HAP-1 (cell line): Measurements from ENCODE around the gene LZTS2.

ENCODE experiments used
- DNase-seq, 2 experiments: peaks; one replicate each; pipeline ENCODE4 v3.0.0-alpha.2; 2016 to 2020; ENCODE audit warnings: low spot score in 2 of 2
- H3K27me3 ChIP-seq: fragments of 250-450 bp; sonication (Bioruptor Pico); 2 replicates; pipeline ENCODE4 v1.5.1; 2020; ENCODE audit warnings: low read depth, mild to moderate bottlenecking, moderate library complexity
- H3K36me3 ChIP-seq: fragments of 250-450 bp; sonication (Bioruptor Pico); replicated peaks from 2 replicates; pipeline ENCODE4 v1.5.1; 2020; ENCODE audit warnings: mild to moderate bottlenecking
- H3K4me1 ChIP-seq: fragments of 250-450 bp; sonication (Bioruptor Pico); 2 replicates; pipeline ENCODE4 v1.5.1; 2020; ENCODE audit warnings: mild to moderate bottlenecking
- H3K4me3 ChIP-seq: fragments of 250-450 bp; sonication (Bioruptor Pico); 2 replicates; pipeline ENCODE4 v1.5.1; 2020; ENCODE audit warnings: mild to moderate bottlenecking, moderate library complexity
- H3K9me3 ChIP-seq: fragments of 250-450 bp; sonication (Bioruptor Pico); 2 replicates; pipeline ENCODE4 v1.5.1; 2020; ENCODE audit warnings: mild to moderate bottlenecking, moderate library complexity
- in situ Hi-C: fragments of 300-500 bp; cut with MboI; formaldehyde crosslinking; loops from 3 replicates; pipeline ENCODE4 v1.14.3; 2020; ENCODE audit warnings: low sequenced_read_pairs, inconsistent platforms, mixed read lengths

The LZTS2 gene

DNA sequence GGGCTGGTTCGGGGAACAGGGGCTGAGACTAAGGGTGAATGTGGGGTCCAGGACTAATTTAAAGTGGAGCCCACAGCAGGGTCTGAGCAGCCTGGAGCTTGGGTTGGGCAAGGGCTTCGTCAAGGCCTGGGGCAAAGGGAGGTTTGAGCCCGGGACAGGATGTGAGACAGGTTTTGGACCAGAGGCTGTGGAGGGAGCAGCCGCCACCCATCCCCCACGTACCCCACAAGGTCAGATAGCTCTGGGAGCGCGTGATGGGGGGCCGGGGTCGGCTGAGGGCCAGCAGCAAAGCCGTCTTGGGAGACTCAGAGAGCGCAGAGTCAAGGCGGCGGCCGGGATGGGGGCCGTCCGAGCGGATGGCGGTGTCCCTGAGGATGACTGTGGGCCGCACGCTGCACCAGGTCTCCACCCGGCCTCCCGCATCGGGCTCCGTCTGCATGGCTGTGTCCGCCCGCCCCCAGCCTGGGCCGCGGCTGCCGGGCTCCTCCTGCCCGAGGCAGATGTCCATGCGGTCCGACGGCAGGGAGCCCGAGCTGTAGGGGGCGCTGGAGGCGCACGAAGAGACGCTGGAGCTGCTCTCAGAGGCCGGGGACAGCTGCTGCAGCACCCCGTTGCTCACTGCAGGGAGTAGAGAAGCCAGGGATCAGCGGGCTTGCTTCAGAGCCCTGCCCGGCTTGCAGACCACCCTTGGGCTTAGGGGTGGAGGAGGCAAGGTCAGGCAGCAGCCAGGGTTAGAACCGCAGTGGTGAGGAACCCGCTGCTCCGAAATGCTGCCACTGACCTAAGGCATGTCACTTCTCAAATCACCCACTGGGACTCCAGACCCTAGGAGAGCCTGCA, 19.2 kb downstream of the LZTS2 start:
- H3K36me3 ChIP-seq, result no peaks in the 10 kb centered on the region
- DNase-seq, result peak; percentile 69 to 95
- H3K27me3 ChIP-seq, result no peaks in the 10 kb centered on the region
- H3K4me3 ChIP-seq, result peak overlapping the region; percentile 1; the same call in 1 of the 2 replicates
- H3K4me1 ChIP-seq, result no peaks in the 10 kb centered on the region; the same call in 1 of the 2 replicates
- in situ Hi-C loops, result no loop called here
- no peaks in the 10 kb centered on the region for H3K9me3 ChIP-seq

DNA sequence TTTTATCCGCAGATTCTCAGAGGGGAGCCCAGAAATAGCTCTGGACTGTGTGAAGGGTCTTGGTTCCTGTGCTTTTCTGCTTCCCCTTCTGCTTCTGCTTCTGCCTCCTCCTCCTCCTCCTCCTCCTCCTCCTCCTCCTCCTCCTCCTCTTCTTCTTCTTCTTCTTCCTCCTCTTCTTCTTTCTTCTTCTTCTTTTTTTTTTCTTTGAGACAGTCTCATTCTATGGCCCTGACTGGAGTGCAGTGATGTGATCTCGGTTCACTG, 19.8 kb downstream of the LZTS2 start:
- in situ Hi-C loops, result no loop called here
- Histone ChIP-seq H3K4me3 (no peak overlapping the region), H3K27me3 (no peaks in the 10 kb centered on the region), H3K4me1 (no peaks in the 10 kb centered on the region; the same call in 1 of the 2 replicates), H3K9me3 (no peaks in the 10 kb centered on the region), H3K36me3 (no peaks in the 10 kb centered on the region)
- DNase-seq, result no peak

DNA sequence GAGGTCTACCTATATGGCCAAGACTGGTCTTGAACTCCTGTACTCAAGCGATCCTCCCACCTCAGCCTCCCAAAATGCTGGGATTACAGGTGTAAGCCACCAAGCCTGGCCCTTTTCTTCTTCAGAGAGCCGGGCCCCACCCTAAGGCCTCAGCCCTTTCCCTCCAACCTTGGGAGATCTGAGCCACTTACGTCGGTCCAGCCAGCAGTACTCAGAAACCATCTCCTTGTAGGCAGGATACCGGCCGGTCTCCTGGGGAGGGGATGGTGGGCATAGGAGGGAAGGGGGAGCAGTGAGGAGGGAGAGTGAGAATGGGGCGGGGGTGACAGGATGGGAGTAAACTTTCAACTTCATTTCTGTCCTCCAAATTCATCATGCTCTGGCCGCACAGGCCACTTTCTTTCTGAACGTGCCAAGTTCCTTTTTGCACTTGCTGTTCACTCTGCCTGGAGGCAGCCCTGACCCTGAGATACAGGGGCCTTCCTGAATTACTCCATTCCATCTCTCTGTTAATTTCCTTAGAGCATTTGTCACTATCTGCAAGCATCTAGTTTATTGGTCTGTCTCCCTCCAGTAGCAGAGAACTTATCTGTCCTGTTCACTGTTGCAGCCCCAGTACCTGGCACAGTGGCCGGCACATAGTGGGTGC, 20.9 kb downstream of the LZTS2 start:
- no peaks in the 10 kb centered on the region for H3K36me3 ChIP-seq
- in situ Hi-C loops, result no loop called here
- no peaks in the 10 kb centered on the region; the same call in 1 of the 2 replicates for H3K4me1 ChIP-seq
- H3K4me3 ChIP-seq, result no peak overlapping the region
- no peak for DNase-seq
- H3K27me3 ChIP-seq, result no peaks in the 10 kb centered on the region
- no peaks in the 10 kb centered on the region for H3K9me3 ChIP-seq

DNA sequence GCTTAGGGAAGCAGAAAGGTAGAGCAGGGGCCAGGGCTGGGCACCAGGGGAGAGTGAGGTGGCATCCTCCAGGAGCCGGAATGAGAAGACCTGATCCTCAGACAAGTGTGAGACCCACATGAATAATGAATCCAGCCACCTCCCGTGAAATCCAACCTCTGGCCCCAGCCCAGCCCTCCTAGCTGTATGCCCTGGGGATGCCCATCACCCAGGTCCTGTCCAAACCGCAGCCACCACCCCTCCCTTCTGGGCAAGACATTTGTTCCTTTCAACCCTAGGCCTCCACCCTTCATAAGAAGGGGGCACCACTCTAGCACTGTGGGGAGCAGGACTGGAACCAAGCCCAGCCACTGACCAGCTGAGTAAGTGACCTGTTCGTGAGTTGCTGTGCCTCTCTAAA, 21.6 kb downstream of the LZTS2 start:
- H3K36me3 ChIP-seq, result no peaks in the 10 kb centered on the region
- in situ Hi-C loops, result no loop called here
- DNase-seq, result no peak
- no peaks in the 10 kb centered on the region for H3K27me3 ChIP-seq
- H3K4me3 ChIP-seq, result no peak overlapping the region
- H3K9me3 ChIP-seq, result no peaks in the 10 kb centered on the region
- H3K4me1 ChIP-seq, result no peaks in the 10 kb centered on the region; the same call in 1 of the 2 replicates

DNA sequence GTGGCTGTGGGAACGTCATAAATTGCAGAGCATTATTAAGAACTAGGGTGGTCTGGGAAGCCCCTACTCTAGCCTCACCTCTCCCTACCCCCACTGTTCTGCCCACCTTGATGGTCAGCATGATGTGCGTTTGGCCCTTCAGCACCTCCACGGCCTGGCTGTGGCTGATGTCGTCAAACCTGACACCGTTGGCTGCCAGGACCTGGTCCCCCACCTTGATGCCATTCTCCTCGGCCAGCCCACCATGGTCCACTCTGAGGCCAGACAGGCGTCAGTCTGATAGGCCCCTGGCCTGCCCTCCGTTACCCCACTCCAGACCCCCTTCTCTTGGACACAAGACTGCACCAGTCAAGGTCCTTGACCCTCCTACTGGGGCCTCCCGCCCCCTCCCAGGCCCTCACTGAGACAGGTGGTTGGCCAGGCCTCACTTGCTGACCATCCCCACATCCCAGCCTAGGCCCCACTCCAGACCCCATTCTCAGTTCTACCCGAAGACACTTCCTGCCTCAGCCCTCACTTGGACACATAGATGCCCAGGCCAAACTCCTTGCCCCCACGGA, 22.2 kb downstream of the LZTS2 start:
- Histone ChIP-seq H3K4me3 (no peak overlapping the region), H3K4me1 (no peaks in the 10 kb centered on the region; the same call in 1 of the 2 replicates), H3K9me3 (no peaks in the 10 kb centered on the region), H3K27me3 (no peaks in the 10 kb centered on the region), H3K36me3 (no peaks in the 10 kb centered on the region)
- in situ Hi-C loops, result no loop called here
- no peak for DNase-seq

DNA sequence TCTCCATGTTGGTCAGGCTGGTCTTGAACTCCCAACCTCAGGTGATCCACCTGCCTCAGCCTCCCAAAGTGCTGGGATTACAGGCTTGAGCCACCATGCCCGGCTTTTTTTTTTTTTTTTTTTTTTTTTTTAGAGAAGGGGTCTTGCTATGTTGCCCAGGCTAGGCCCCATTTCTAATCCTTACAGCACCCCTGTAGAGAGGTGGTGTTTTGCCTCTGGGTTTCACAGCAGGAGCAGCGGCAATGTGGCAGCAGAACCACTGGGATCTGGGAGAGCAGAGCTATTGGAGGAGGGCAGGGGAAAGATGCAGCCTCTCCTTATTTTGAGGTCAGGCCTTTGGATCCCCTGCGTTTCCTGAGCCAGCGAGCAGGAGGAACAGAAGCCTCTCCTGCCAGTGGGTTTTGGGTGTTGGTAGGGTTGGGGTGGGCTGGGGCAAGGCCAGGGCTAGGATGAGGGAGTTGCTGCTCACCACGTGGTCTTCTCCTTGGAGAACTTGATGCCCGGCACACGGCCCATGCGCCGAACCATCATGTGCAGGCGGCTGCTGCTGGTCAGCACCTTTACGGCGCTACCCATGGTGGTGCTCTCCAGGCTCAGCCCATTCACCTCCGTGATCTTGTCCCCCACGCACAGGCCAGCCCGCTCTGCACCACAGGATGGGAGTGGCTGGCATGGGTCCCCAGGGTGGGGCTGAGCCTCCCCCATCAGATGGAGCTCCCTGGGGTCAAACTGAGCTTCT, 23.5 kb downstream of the LZTS2 start:
- H3K4me3 ChIP-seq, result no peak overlapping the region
- no peak for DNase-seq
- H3K4me1 ChIP-seq, result no peaks in the 10 kb centered on the region; the same call in 1 of the 2 replicates
- H3K27me3 ChIP-seq, result no peaks in the 10 kb centered on the region
- H3K9me3 ChIP-seq, result no peaks in the 10 kb centered on the region
- in situ Hi-C loops, result no loop called here
- no peaks in the 10 kb centered on the region for H3K36me3 ChIP-seq

DNA sequence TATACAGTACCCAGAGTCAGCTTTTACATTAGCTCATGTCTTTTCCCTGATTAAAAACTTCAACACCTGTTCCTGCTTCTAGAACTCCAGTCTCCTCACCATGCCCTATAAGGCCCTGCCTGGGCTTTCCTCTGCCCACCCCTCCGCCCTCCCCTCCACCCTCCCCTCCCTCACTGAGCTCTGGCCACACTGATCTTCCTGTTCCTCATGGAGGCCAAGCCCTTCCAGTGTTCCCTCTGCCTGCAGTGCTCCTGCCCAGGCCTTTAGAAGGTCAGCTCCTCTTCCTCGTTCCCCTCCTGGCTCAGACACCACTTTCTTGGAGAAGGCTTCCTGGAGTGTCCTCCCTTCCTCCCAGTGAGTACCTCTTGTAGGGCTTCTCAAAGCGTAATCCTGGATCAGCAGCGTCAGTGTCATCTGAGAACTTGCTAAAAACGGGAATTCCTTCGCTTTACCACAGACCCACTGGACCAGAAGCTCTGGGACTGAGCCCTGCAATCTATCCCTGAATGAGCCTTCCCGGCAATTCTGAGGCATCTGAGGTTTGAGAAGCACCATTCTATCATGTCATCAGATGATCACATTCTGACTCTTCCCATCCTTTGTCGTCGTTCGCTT, 27.6 kb downstream of the LZTS2 start:
- DNase-seq, result no peak
- H3K27me3 ChIP-seq, result no peaks in the 10 kb centered on the region

DNA sequence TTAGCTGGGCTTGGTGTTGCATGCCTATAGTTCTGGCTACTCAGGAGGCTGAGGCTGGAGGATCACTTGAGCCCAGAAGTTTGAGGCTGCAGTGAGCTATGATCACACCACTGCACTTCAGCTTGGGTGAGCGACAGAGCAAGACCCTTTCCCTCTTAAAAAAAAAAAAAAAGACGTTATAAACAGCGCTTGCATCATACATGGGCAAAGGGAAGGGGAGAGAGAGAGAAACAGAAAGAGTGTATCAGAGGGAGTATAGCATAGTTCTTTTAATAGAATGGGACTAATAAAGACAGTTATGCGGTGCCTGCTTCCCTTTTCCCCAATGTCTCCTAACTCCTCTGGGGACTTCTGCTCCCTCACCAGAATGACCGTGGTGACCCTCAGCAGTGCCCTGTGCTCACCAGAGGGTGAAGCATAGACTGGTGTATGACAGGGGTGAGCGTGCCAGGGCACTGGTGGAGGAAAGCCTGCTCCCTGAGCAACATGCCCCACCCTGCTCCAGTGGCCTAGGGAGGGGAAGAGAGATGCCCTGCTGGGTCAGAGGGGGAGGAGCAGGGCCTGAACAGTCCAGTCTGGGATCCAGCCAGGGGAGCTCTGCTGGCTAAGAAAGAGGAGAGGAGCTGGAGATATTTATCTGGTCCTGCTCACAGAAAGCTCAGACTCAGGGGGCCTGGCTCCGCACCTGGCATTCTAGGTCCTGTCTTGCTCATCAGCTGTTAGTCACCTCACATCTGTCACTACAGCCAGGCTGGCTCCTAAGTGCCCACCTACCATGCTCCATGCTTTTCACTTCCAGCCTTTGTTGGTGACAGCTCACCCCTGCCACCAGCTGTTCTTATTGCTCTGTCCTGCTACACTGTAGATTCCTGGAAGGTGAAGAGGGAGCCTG, 29.1 kb downstream of the LZTS2 start:
- no peaks in the 10 kb centered on the region for H3K27me3 ChIP-seq
- H3K36me3 ChIP-seq, result no peaks in the 10 kb centered on the region
- no peak overlapping the region for H3K4me3 ChIP-seq
- H3K4me1 ChIP-seq, result peaks cover 12% of the 10 kb centered on the region
- no peak for DNase-seq
- in situ Hi-C loops, result no loop called here
- H3K9me3 ChIP-seq, result no peaks in the 10 kb centered on the region

More for the DNA sequence above, 27.6 kb downstream of the LZTS2 start:
- Histone ChIP-seq H3K4me1 (peaks cover 4% of the 10 kb centered on the region), H3K4me3 (no peak overlapping the region), H3K36me3 (no peaks in the 10 kb centered on the region), H3K9me3 (no peaks in the 10 kb centered on the region)
- in situ Hi-C loops, result no loop called here

DNA sequence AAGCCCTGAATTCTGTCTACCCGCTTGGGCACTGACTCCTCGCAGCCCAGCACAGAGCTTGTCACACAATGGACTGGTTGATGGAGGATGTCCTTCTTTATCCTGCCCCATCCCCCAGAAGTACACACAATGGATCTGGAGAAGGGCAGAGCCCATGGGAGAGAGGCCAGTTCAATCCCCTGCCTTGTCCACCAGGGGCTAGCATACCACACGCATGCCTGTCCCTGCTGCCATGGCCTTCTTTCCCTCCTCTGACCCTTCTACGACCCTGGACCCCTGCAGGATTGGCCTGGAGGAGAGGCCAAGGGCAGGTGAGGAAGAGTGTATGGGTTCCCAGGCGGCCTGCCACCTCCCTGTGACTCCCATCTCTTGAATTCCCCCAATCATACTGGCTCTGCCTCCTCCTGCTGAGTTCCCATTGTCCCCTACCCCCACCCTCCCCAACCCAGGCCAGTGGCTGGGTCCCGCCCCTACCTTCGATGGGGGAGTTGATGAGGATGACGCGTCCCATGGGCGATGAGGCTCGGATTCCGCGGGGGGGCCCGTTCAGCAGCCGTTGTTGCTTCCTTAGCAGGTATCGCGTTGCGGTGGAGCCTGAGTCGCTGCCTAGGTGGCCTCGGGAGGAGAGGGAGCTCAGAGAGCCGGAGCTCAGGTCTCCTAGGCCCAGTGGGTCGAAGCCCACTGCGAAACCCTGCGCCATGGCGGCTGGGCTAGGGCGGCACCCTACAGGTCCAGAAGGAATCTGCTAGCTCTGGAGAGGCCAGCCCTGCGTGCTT, 30.1 kb downstream of the LZTS2 start:
- Histone ChIP-seq H3K36me3 (no peaks in the 10 kb centered on the region), H3K9me3 (no peaks in the 10 kb centered on the region), H3K27me3 (no peaks in the 10 kb centered on the region), H3K4me1 (peaks cover 12% of the 10 kb centered on the region), H3K4me3 (no peak overlapping the region)
- DNase-seq, result no peak
- in situ Hi-C loops, result no loop called here

DNA sequence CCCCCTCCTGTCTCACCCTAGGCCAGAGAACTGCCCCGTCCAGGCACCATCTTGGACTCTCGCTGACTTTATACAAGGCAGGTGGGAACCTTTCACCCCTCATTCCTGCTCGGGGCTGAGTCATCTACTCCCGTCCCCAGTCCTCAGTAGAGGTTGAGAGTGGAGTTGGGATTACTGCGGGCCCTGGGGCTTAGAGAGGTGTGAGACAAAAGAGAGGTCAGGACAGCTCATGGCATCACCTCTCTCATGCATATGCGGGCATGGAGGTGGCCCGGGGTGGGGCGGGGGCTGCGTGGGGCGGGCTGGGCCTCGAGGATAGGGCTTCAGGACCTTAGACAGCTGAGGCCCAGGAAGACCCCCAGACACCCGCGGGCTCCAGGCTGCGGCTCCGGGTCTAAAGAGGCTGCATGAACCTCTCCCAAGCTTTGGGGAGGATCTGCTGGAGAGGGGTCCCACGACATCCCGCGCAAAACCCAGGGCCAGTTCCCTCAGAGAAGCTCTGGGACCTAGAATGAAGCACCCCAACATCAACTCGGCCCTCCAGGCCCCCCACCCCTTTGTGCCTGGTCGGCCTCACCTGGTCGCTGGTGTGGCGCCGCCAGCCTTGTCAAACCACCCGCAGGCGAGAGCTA, 31.0 kb downstream of the LZTS2 start:
- Histone ChIP-seq H3K36me3 (no peaks in the 10 kb centered on the region), H3K27me3 (no peaks in the 10 kb centered on the region), H3K4me3 (peak overlapping the region; percentile 58), H3K4me1 (peaks cover 12% of the 10 kb centered on the region), H3K9me3 (no peaks in the 10 kb centered on the region)
- DNase-seq, result no peak
- in situ Hi-C loops, result no loop called here

DNA sequence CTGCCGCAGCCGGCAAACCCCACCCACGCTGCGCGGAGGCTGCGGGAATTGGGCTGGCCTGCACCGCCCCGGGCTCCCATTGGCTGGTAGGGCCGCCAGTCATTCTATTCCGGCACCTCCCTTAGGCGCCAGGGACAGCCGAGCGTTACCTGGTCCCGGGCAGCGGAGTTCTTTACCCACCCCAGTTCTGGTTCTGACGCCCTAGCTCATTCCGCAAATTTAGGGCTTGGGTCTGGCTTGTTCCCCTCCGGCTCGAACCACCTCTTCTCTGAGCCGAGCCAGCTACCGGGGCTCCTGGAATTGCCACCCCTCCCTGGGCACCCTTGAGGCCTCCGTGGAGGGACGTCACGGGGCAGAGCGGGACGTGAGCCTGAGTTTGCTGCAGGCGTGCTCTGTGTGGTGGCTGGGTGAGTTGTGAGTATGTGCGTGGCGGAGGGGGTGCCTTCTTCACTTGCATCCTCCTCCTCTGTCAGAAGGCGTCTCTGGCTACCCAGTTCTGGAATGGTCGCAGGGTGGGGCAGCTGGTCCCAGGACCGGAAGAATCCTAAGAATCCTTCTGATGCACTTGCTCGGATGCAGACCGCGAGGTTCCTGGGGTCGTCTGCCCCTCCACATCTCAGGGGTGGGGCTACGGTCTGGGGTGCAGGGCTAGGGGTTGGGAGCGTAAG, 31.7 kb downstream of the LZTS2 start, which contains the start of the genes PDZD7 and SFXN3:
Gene PDZD7, minus strand, starts transcription at position 2 of the 668 bp plus-strand sequence. CDS start 910 bp downstream, outside the sequence.
Gene SFXN3, plus strand, starts transcription at position 107 of the 668 bp plus-strand sequence. CDS start 3,461 bp downstream, outside the sequence.
- Histone ChIP-seq H3K9me3 (no peaks in the 10 kb centered on the region), H3K4me1 (peaks cover 12% of the 10 kb centered on the region), H3K4me3 (peak within 1 kb of the TSS; percentile 58), H3K36me3 (no peaks in the 10 kb centered on the region; the same call in 1 of the 2 replicates), H3K27me3 (no peaks in the 10 kb centered on the region)
- DNase-seq, result peak; percentile 88 to 98
- in situ Hi-C loops, result no loop called here
